Measurements from ENCODE around the gene MAPK14. TPM values are rescaled to one million over a fixed set of nuclear protein-coding genes. Genes with fewer than 3 reads are reported as not detected.

The MAPK14 gene
- total and polyA plus RNA-seq, 2 donors from 2014 or later, result 19.9 to 56.6 TPM

- H3K27ac ChIP-seq (ENCODE audit: low read depth in 2 of 2, low read length in 2 of 2), result no peak overlapping the region
- no peaks in the 10 kb centered on the region for H3K27me3 ChIP-seq (ENCODE audit: control insufficient read depth, insufficient read depth, low read length)
- H3K4me1 ChIP-seq (ENCODE audit: control insufficient read depth in 2 of 3, insufficient read depth in 2 of 3, low read depth in 1 of 3, low read length in 3 of 3), result peaks cover 0 to 18% (median 8%) of the 10 kb centered on the region in 3 donors
- TF ChIP-seq, protein P1, sequence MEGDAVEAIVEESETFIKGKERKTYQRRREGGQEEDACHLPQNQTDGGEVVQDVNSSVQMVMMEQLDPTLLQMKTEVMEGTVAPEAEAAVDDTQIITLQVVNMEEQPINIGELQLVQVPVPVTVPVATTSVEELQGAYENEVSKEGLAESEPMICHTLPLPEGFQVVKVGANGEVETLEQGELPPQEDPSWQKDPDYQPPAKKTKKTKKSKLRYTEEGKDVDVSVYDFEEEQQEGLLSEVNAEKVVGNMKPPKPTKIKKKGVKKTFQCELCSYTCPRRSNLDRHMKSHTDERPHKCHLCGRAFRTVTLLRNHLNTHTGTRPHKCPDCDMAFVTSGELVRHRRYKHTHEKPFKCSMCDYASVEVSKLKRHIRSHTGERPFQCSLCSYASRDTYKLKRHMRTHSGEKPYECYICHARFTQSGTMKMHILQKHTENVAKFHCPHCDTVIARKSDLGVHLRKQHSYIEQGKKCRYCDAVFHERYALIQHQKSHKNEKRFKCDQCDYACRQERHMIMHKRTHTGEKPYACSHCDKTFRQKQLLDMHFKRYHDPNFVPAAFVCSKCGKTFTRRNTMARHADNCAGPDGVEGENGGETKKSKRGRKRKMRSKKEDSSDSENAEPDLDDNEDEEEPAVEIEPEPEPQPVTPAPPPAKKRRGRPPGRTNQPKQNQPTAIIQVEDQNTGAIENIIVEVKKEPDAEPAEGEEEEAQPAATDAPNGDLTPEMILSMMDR (IDR thresholded peaks at IDR 0.05; ENCODE audit: borderline replicate concordance, extremely low read depth, insufficient read depth), result no peak
- peak in 1 of 5 donors; percentile 23 for DNase-seq
- FAIRE-seq, result no peak
- no peak overlapping the region for H3K4me3 ChIP-seq (ENCODE audit: low read length in 3 of 3)
- H3K36me3 ChIP-seq (ENCODE audit: control insufficient read depth in 2 of 3, insufficient read depth in 3 of 3, low read length in 3 of 3), result no peaks in the 10 kb centered on the region
- intact Hi-C loops (cut with DNase I), result no loop called here
- H3K9me3 ChIP-seq (ENCODE audit: control insufficient read depth in 2 of 3, insufficient read depth in 1 of 3, low read length in 3 of 3), result no peaks in the 10 kb centered on the region
- H3K9ac ChIP-seq (ENCODE audit: low read length in 3 of 3), result no peak overlapping the region
Measured at GRCh38 chr6:36034441-36034840, 6.8 kb downstream of the MAPK14 start.

GRCh38 chr6:36035225-36035624, 7.6 kb downstream of the MAPK14 start:
- no peak for FAIRE-seq
- intact Hi-C loops (cut with DNase I), result no loop called here
- no peak overlapping the region for H3K27ac ChIP-seq (ENCODE audit: low read depth in 2 of 2, low read length in 2 of 2)
- H3K4me3 ChIP-seq (ENCODE audit: low read length in 3 of 3), result no peak overlapping the region
- no peaks in the 10 kb centered on the region for H3K36me3 ChIP-seq (ENCODE audit: control insufficient read depth in 2 of 3, insufficient read depth in 3 of 3, low read length in 3 of 3)
- no peak for DNase-seq
- H3K4me1 ChIP-seq (ENCODE audit: control insufficient read depth in 2 of 3, insufficient read depth in 2 of 3, low read depth in 1 of 3, low read length in 3 of 3), result peaks cover 0 to 18% (median 8%) of the 10 kb centered on the region in 3 donors
- TF ChIP-seq, protein P1 (IDR thresholded peaks at IDR 0.05; ENCODE audit: borderline replicate concordance, extremely low read depth, insufficient read depth), result no peak
- no peaks in the 10 kb centered on the region for H3K9me3 ChIP-seq (ENCODE audit: control insufficient read depth in 2 of 3, insufficient read depth in 1 of 3, low read length in 3 of 3)
- no peak overlapping the region for H3K9ac ChIP-seq (ENCODE audit: low read length in 3 of 3)
- H3K27me3 ChIP-seq (ENCODE audit: control insufficient read depth, insufficient read depth, low read length), result no peaks in the 10 kb centered on the region

DNA sequence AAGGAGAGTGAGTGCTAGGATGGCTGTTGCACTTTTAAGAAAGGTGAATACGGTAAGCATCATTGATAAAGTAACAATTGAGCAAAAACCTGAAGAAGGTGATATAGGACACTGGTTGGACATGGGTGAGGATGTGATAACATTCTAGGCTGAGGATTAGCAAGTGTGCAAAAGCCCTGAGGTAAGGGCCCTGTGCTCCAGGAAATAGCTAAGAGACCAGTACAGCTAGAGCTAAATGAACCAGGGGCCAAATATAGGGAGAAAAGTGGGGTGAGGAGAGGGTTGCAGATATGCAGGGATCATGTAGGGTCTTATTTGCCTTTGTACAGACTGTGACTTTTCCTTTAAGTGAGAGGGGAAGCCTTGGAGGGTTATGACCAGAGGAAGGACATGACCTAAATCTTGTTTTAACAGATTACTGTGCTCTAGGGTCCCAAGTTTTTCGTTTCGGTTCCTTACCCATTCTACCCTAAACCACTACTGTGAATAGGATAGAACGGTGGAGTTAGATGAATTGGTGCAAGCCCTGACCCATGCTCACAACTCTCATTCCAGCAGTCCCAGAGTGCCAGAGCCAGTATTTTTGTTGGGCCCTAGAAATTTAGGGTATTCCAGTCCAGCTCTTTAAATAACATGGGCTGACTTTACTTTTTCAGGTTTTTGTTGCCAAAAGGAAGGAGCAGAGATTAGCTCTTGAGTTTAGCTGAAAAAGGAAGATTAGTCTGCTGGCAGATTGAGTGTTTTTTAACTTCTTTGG, 10.7 kb downstream of the MAPK14 start:
- Histone ChIP-seq H3K4me3 (ENCODE audit: low read length in 3 of 3) (no peak overlapping the region), H3K27ac (ENCODE audit: low read depth in 2 of 2, low read length in 2 of 2) (no peak overlapping the region), H3K9me3 (ENCODE audit: control insufficient read depth in 2 of 3, insufficient read depth in 1 of 3, low read length in 3 of 3) (no peaks in the 10 kb centered on the region), H3K36me3 (ENCODE audit: control insufficient read depth in 2 of 3, insufficient read depth in 3 of 3, low read length in 3 of 3) (no peaks in the 10 kb centered on the region), H3K4me1 (ENCODE audit: control insufficient read depth in 2 of 3, insufficient read depth in 2 of 3, low read depth in 1 of 3, low read length in 3 of 3) (peaks cover 0 to 13% (median 4%) of the 10 kb centered on the region in 3 donors), H3K27me3 (ENCODE audit: control insufficient read depth, insufficient read depth, low read length) (no peaks in the 10 kb centered on the region), H3K9ac (ENCODE audit: low read length in 3 of 3) (no peak overlapping the region)
- DNase-seq (peak in 1 of 5 donors; percentile 65), FAIRE-seq (no peak)
- intact Hi-C loops (cut with DNase I), result no loop called here
- TF ChIP-seq, protein P1 (IDR thresholded peaks at IDR 0.05; ENCODE audit: borderline replicate concordance, extremely low read depth, insufficient read depth), result no peak
